A549 (cell line): ENCODE results near the gene DDX49. TPM values are rescaled to one million over a fixed set of nuclear protein-coding genes. Genes with fewer than 3 reads are reported as not detected.

Source experiments
- ATAC-seq, 2 experiments: fragments of 200-7000 bp in 1 of 2; fragments of >200 bp in 1 of 2; cut with Nextera tagmentation in 1 of 2; cut with Tn5 transposase in 1 of 2; 3 replicates each; pipeline versions ENCODE4 v1.8.0 to v1.9.1; 2018 to 2020; ENCODE audit warnings: mild to moderate bottlenecking in 1 of 2, moderate library complexity in 1 of 2
- CTCF ChIA-PET: fragments of 300-600 bp; sonication (Branson Sonifier 250); formaldehyde crosslinking; extraction: SDS; loops from one replicate; lab custom pipeline; 2021; ENCODE audit warnings: antibody characterized with exemption, inconsistent platforms; lab: Yijun Ruan, JAX
- POLR2A ChIA-PET: fragments of 350-600 bp; formaldehyde crosslinking; extraction: SDS; loops from one replicate; lab custom pipeline; 2021; ENCODE audit warnings: antibody characterized with exemption, inconsistent platforms; lab: Yijun Ruan, JAX
- DNase-seq, 2 experiments: peaks; one replicate each; pipeline versions ENCODE4 v3.0.0 to v3.0.0-alpha.2; 2011 to 2016; ENCODE audit warnings: low read depth in 1 of 2, low spot score in 1 of 2
- FAIRE-seq: peaks from 2 replicates; lab custom pipeline; 2011; peaks lifted over from hg19 to GRCh38; lab: Jason Lieb, UNC
- H3K27ac ChIP-seq, 2 experiments: fragments of >200 bp; sonication (Bioruptor Twin); formaldehyde crosslinking; 3 replicates each; pipeline ENCODE4 v1.5.1; 2016 to 2017
- H3K4me1 ChIP-seq: fragments of >200 bp; sonication (Bioruptor Twin); formaldehyde crosslinking; 3 replicates; pipeline ENCODE4 v1.6.1; 2016
- H3K4me2 ChIP-seq: fragments of >200 bp; sonication (Bioruptor Twin); formaldehyde crosslinking; 3 replicates; pipeline ENCODE4 v1.6.1; 2016
- H3K4me3 ChIP-seq: fragments of >200 bp; sonication (Bioruptor Twin); formaldehyde crosslinking; 3 replicates; pipeline ENCODE4 v1.5.1; 2016
- H3K9me3 ChIP-seq: fragments of >200 bp; sonication (Bioruptor Twin); formaldehyde crosslinking; 3 replicates; pipeline ENCODE4 v1.6.1; 2016
- ATOH8 ChIP-seq: fragments of 250-450 bp; sonication (Bioruptor Pico); IDR thresholded peaks from 2 replicates; pipeline ENCODE4 v1.5.0; 2020; ENCODE audit warnings: low read depth, mild to moderate bottlenecking, moderate library complexity
- BCL3 ChIP-seq: fragments of >200 bp; sonication (Bioruptor Twin); formaldehyde crosslinking; IDR thresholded peaks from 3 replicates; pipeline ENCODE4 v1.6.1; 2016
- BHLHE40 ChIP-seq: IDR thresholded peaks from 2 replicates; pipeline ENCODE4 v1.6.1; 2012; ENCODE audit warnings: low read depth, low read length, inconsistent platforms
- CEBPB ChIP-seq, 2 experiments: fragments of >200 bp in 1 of 2; sonication (Bioruptor Twin) in 1 of 2; formaldehyde crosslinking in 1 of 2; IDR thresholded peaks; 2 replicates each; pipeline ENCODE4 v1.6.1; 2012 to 2016
- CTCF ChIP-seq: fragments of >200 bp; sonication (Bioruptor Twin); formaldehyde crosslinking; IDR thresholded peaks from 3 replicates; pipeline ENCODE4 v1.5.1; 2016
- ELK1 ChIP-seq: fragments of 150-350 bp; IDR thresholded peaks from 2 replicates; pipeline ENCODE4 v1.6.1; 2014; ENCODE audit warnings: low read depth, mild to moderate bottlenecking, low read length
- FOXS1 ChIP-seq: fragments of 250-450 bp; sonication (Bioruptor Pico); IDR thresholded peaks from 2 replicates; pipeline ENCODE4 v1.5.0; 2020; ENCODE audit warnings: mild to moderate bottlenecking, moderate library complexity
- HOXB13 ChIP-seq: fragments of 250-450 bp; sonication (Bioruptor Pico); IDR thresholded peaks from 2 replicates; pipeline ENCODE4 v1.5.0; 2020; ENCODE audit warnings: low read depth, mild to moderate bottlenecking, moderate library complexity
- JUN ChIP-seq, 2 experiments: fragments of >200 bp; sonication (Bioruptor Twin); formaldehyde crosslinking; IDR thresholded peaks; 2 replicates in 1 of 2; 3 replicates in 1 of 2; pipeline ENCODE4 v1.6.1; 2016 to 2017
- JUNB ChIP-seq: fragments of >200 bp; sonication (Bioruptor Twin); formaldehyde crosslinking; IDR thresholded peaks from 2 replicates; pipeline ENCODE4 v1.6.1; 2016
- KDM5A ChIP-seq: fragments of 200-600 bp; sonication (generic); IDR thresholded peaks from 2 replicates; pipeline ENCODE4 v1.6.1; 2016; ENCODE audit warnings: antibody characterized with exemption, mild to moderate bottlenecking
- MAFK ChIP-seq: fragments of 450-650 bp; IDR thresholded peaks from 2 replicates; pipeline ENCODE4 v1.6.1; 2014; ENCODE audit not compliant: partially characterized antibody
- MAX ChIP-seq: IDR thresholded peaks from 2 replicates; pipeline ENCODE4 v1.6.1; 2012
- NPAS2 ChIP-seq: fragments of 250-450 bp; sonication (Bioruptor Pico); IDR thresholded peaks from 2 replicates; pipeline ENCODE4 v1.8.0; 2022; ENCODE audit warnings: mild to moderate bottlenecking, moderate library complexity, borderline replicate concordance
- POLR2A ChIP-seq: IDR thresholded peaks from 2 replicates; pipeline ENCODE4 v1.6.1; 2012; ENCODE audit warnings: mild to moderate bottlenecking, low read length
- RAD21 ChIP-seq, 2 experiments: fragments of >200 bp in 1 of 2; sonication (Bioruptor Twin) in 1 of 2; formaldehyde crosslinking in 1 of 2; IDR thresholded peaks in 1 of 2; conservative IDR thresholded peaks in 1 of 2; 2 replicates in 1 of 2; 3 replicates in 1 of 2; pipeline ENCODE4 v1.6.1; 2012 to 2018; ENCODE audit warnings: inconsistent platforms in 1 of 2
- SMC3 ChIP-seq: fragments of >200 bp; sonication (Bioruptor Twin); formaldehyde crosslinking; IDR thresholded peaks from 3 replicates; pipeline ENCODE4 v1.6.1; 2018; ENCODE audit warnings: inconsistent platforms
- ZNF302 ChIP-seq: fragments of 250-450 bp; sonication (Bioruptor Pico); IDR thresholded peaks from 2 replicates; pipeline ENCODE4 v1.9.0; 2021; ENCODE audit warnings: inconsistent platforms, mild to moderate bottlenecking, moderate library complexity
- ZSCAN20 ChIP-seq: fragments of 250-450 bp; sonication (Bioruptor Pico); IDR thresholded peaks from 2 replicates; pipeline ENCODE4 v1.8.0; 2022; ENCODE audit warnings: mild to moderate bottlenecking, moderate library complexity
- WGBS: methylation state at CpG from one replicate; pipeline ENCODE4 v1.1.6; 2017; ENCODE audit errors: missing lambda C conversion rate; 5-methylcytosine and 5-hydroxymethylcytosine counted together
- polyA plus RNA-seq, 4 experiments: library from polyadenylated mRNA; depleted of rRNA in 3 of 4; stranded (reverse); fragments of >200 nt; fragmentation: RNase III in 1 of 4; extraction: RNeasy Plus Mini Kit Qiagen cat#74134 plus additional on column Dnase treatment in 1 of 4; gene quantifications; 2 replicates in 3 of 4; 3 replicates in 1 of 4; pipeline ENCODE4 v1.2.3, GENCODE V29; 2011 to 2017

The DDX49 gene
- polyA plus RNA-seq, 2 of the 4 experiments (the other 2 are of a cell fraction): 23.4 to 31.5 TPM

- no peak for FAIRE-seq
- POLR2A ChIA-PET: interaction anchor here (0.5 to 1.5 kb wide), 3 partner anchors 21 to 78 kb away, joined by 3 to 7 read pairs (median 4); partner anchors contain the start of genes COPE and DDX49
Measured at GRCh38 chr19:18939922-18940768, 20.6 kb downstream of the DDX49 start.

GRCh38 chr19:18940769-18941627 lies 21.5 kb downstream of the DDX49 start, which contains the start of gene HOMER3:
HOMER3 (minus strand) TSS chr19:18941217; CDS start chr19:18938982, 2,235 bp downstream.
- peak; percentile 36 to 79 for DNase-seq
- Histone ChIP-seq H3K4me1 (peaks cover 8% of the 10 kb centered on the region; the same call in 1 of the 3 replicates), H3K27ac (peak within 1 kb of the TSS; percentile 92 to 99), H3K4me3 (peak within 1 kb of the TSS; percentile 94), H3K4me2 (peak within 1 kb of the TSS; percentile 99), H3K9me3 (no peaks in the 10 kb centered on the region)
- peak; percentile 73 to 79 for ATAC-seq
- TF ChIP-seq BHLHE40 (no peak), FOXS1 (no peak), RAD21 (conservative IDR thresholded peaks at IDR 0.05 in 1 of 2, IDR thresholded peaks at IDR 0.05 in 1 of 2) (peak in 1 of 2 experiments; percentile 38; a peak in 2 of 5 replicates), ATOH8 (CRISPR knock-in tag) (no peak), POLR2A (no peak; the same call in 1 of the 2 replicates), SMC3 (peak; percentile 50; the same call in 2 of the 3 replicates), KDM5A (no peak), NPAS2 (CRISPR knock-in tag) (no peak), JUN (IDR thresholded peaks at IDR 0.05) (peak in 1 of 2 experiments; percentile 27; a peak in 1 of 5 replicates), CTCF (peak; percentile 53)
- ChIA-PET CTCF (interaction anchor here (1.2 to 4.8 kb wide), 6 partner anchors 10 to 49 kb away, joined by 3 to 22 read pairs (median 6); no protein-coding TSS in a partner anchor), POLR2A (interaction anchor here (0.6 to 1.5 kb wide), 3 partner anchors 22 to 60 kb away, joined by 3 to 7 read pairs (median 4); partner anchors contain the start of genes COPE and DDX49)
- WGBS: 11% methylated on average over 4 of the region's 81 CpGs
- FAIRE-seq: no peak

More at GRCh38 chr19:18939922-18940768, 20.6 kb downstream of the DDX49 start:
- peak overlapping the region; percentile 99 for H3K4me2 ChIP-seq
- ATAC-seq (peak; percentile 52 to 72; a peak in 5 of 6 replicates), DNase-seq (peak in 1 of 2 experiments; percentile 44)
- H3K27ac ChIP-seq: peak overlapping the region; percentile 92 to 99
- peak overlapping the region; percentile 94 for H3K4me3 ChIP-seq
- CTCF ChIA-PET: interaction anchor here (0.6 to 2.0 kb wide), 7 partner anchors 11 to 50 kb away, joined by 3 to 20 read pairs (median 4); no protein-coding TSS in a partner anchor
- WGBS: 2% methylated on average over 18 of the region's 47 CpGs
- H3K9me3 ChIP-seq: no peaks in the 10 kb centered on the region
- peak; percentile 47; the same call in 1 of the 2 replicates for TF ChIP-seq MAX
- TF ChIP-seq CEBPB (IDR thresholded peaks at IDR 0.05): no peak
- no peak for TF ChIP-seq MAFK
- peaks cover 8% of the 10 kb centered on the region; the same call in 1 of the 3 replicates for H3K4me1 ChIP-seq

- no peak for TF ChIP-seq KDM5A
- TF ChIP-seq ATOH8 (CRISPR knock-in tag): no peak
- no peak for TF ChIP-seq JUNB
- no peak for TF ChIP-seq HOXB13 (CRISPR knock-in tag)
- no peak for TF ChIP-seq ZSCAN20 (CRISPR knock-in tag)
- TF ChIP-seq SMC3: no peak
- no peak for TF ChIP-seq ZNF302 (CRISPR knock-in tag)
- TF ChIP-seq ELK1: no peak
- TF ChIP-seq FOXS1: no peak
- no peak for TF ChIP-seq BCL3
- H3K4me3 ChIP-seq: peak overlapping the region; percentile 94; the same call in 1 of the 3 replicates
- no peaks in the 10 kb centered on the region for H3K9me3 ChIP-seq
- WGBS: 79% methylated on average over 18 of the region's 18 CpGs
- H3K4me2 ChIP-seq: peak overlapping the region; percentile 99
- peaks cover 8% of the 10 kb centered on the region; the same call in 1 of the 3 replicates for H3K4me1 ChIP-seq
- CTCF ChIA-PET: interaction anchor here (4.8 kb wide), 1 partner anchor 45 kb away, joined by 22 read pairs; no protein-coding TSS in a partner anchor
- no peak for ATAC-seq
- no peak for FAIRE-seq
- no peak for DNase-seq
- POLR2A ChIA-PET: interaction anchor here (0.6 kb wide), 1 partner anchor 59 kb away, joined by 3 read pairs; no protein-coding TSS in a partner anchor
- H3K27ac ChIP-seq: peak overlapping the region; percentile 92 to 99
Measured at GRCh38 chr19:18941628-18942354, 22.3 kb downstream of the DDX49 start.
